H54 (cell line): Measurements from ENCODE around the gene NMBR.
"Not testable (repeated sequence)": the region's sequence is repeated elsewhere in the genome, so short reads cannot be mapped to it uniquely, and the experiment has no call there.

Experiments
- DNase-seq: peaks from one replicate; pipeline ENCODE4 v3.0.0; 2011; ENCODE audit warnings: low spot score, mixed read lengths; ENCODE audit not compliant: insufficient read length
- FAIRE-seq: peaks from 3 replicates; lab custom pipeline; 2011; peaks lifted over from hg19 to GRCh38; lab: Jason Lieb, UNC
- POLR2A ChIP-seq: IDR thresholded peaks from 2 replicates; pipeline ENCODE4 v1.6.1; 2011; ENCODE audit warnings: low read depth, mild to moderate bottlenecking, low read length

The NMBR gene

GRCh38 chr6:142172758-142173157, 25.8 kb upstream of the NMBR start:
- no peak for DNase-seq
- no peak for FAIRE-seq
- TF ChIP-seq POLR2A: no peak

GRCh38 chr6:142171351-142171750, 24.4 kb upstream of the NMBR start:
- DNase-seq (no peak), FAIRE-seq (no peak)
- no peak for TF ChIP-seq POLR2A

- DNase-seq (no peak), FAIRE-seq (no peak)
- TF ChIP-seq POLR2A: no peak
Observed at GRCh38 chr6:142167486-142167885, 20.6 kb upstream of the NMBR start.

GRCh38 chr6:142167071-142167470, 20.1 kb upstream of the NMBR start:
- TF ChIP-seq POLR2A: no peak
- no peak for FAIRE-seq
- no peak for DNase-seq

- DNase-seq: no peak
- no peak for FAIRE-seq
- no peak for TF ChIP-seq POLR2A
Observed at GRCh38 chr6:142165227-142165626, 18.3 kb upstream of the NMBR start.

GRCh38 chr6:142162780-142163179, 15.9 kb upstream of the NMBR start:
- no peak for DNase-seq
- FAIRE-seq: no peak
- TF ChIP-seq POLR2A: no peak

- not testable (repeated sequence) for DNase-seq, FAIRE-seq
Observed at GRCh38 chr6:142156758-142157068, 9.8 kb upstream of the NMBR start.

GRCh38 chr6:142155895-142156757, 9.2 kb upstream of the NMBR start:
- no peak for FAIRE-seq
- no peak for DNase-seq
- TF ChIP-seq POLR2A: no peak

- DNase-seq (no peak), FAIRE-seq (no peak)
- no peak for TF ChIP-seq POLR2A
Observed at GRCh38 chr6:142155091-142155490, 8.2 kb upstream of the NMBR start.

GRCh38 chr6:142154336-142154735, 7.4 kb upstream of the NMBR start:
- FAIRE-seq: no peak
- DNase-seq: no peak
- no peak for TF ChIP-seq POLR2A

- no peak for DNase-seq
- FAIRE-seq: no peak
- TF ChIP-seq POLR2A: no peak
Observed at GRCh38 chr6:142153196-142153595, 6.3 kb upstream of the NMBR start.

GRCh38 chr6:142152746-142153145, 5.8 kb upstream of the NMBR start:
- no peak for TF ChIP-seq POLR2A
- FAIRE-seq: no peak
- no peak for DNase-seq

- DNase-seq, FAIRE-seq: not testable (repeated sequence)
Observed at GRCh38 chr6:142141531-142141930, 5.4 kb downstream of the NMBR start.

GRCh38 chr6:142138876-142139275, 8.0 kb downstream of the NMBR start:
- no peak for FAIRE-seq

GRCh38 chr6:142132625-142133024, 14.3 kb downstream of the NMBR start, which contains the start of gene GJE1:
TSS of gene GJE1 (plus strand) at chr6:142132925. CDS start at chr6:142133159, 234 bp downstream.
- no peak for TF ChIP-seq POLR2A
- DNase-seq (no peak), FAIRE-seq (no peak)

More at GRCh38 chr6:142138876-142139275, 8.0 kb downstream of the NMBR start:
- TF ChIP-seq POLR2A: no peak
- DNase-seq: no peak
